ENCODE data around the gene ENDOV.
"Not testable (repeated sequence)": the region's sequence is repeated elsewhere in the genome, so short reads cannot be mapped to it uniquely, and the experiment has no call there.

- TF ChIP-seq CTCF, POLR2A, POLR2AphosphoS5 (IDR thresholded peaks at IDR 0.05): not testable (repeated sequence)
Measured at GRCh38 chr17:80407917-80408316, 7.0 kb upstream of the ENDOV start.

All from stomach (tissue), 4 donors.